ENCODE results near the gene ASAP2. TPM values are rescaled to one million over a fixed set of nuclear protein-coding genes. Genes with fewer than 3 reads are reported as not detected.

Gene ASAP2
- total and polyA plus RNA-seq, 9 of the 15 experiments (the other 6 are each of a cell fraction or from before 2014, with no cell fraction given), result 0.06 to 4.3 (median 3.1) TPM

DNA sequence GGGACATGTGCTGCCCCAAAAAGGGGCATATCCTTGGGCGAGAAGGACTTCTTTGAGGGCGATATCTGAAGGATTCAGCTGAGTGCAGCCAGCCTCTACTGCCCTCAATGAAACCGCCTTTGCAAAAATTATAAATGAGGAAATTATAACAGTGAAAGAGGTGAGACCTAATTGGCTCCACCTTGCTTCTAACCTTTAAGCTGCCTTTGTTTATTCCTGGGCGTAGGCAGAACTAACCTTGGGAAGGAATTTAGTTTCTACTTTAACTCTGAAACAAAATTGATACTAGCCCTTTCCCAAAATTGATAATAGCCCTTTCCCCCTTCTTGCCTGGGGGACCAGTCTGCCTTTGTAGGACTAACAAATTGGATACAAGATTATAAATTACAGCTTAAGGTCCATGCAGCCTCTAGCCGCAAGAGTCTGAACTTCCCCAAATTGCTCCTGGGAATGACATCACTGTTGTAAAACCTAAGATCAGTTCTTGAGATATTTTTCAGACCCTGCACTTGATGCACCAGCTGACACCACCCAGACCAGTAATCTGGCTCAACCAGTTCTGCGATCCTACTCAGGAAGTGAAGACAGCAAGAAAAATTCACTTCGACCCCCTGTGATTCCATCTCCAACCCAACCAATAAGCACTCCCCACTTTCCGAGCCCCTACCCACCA, 36.0 kb upstream of the ASAP2 start (continued):
- TF ChIP-seq, protein P1, sequence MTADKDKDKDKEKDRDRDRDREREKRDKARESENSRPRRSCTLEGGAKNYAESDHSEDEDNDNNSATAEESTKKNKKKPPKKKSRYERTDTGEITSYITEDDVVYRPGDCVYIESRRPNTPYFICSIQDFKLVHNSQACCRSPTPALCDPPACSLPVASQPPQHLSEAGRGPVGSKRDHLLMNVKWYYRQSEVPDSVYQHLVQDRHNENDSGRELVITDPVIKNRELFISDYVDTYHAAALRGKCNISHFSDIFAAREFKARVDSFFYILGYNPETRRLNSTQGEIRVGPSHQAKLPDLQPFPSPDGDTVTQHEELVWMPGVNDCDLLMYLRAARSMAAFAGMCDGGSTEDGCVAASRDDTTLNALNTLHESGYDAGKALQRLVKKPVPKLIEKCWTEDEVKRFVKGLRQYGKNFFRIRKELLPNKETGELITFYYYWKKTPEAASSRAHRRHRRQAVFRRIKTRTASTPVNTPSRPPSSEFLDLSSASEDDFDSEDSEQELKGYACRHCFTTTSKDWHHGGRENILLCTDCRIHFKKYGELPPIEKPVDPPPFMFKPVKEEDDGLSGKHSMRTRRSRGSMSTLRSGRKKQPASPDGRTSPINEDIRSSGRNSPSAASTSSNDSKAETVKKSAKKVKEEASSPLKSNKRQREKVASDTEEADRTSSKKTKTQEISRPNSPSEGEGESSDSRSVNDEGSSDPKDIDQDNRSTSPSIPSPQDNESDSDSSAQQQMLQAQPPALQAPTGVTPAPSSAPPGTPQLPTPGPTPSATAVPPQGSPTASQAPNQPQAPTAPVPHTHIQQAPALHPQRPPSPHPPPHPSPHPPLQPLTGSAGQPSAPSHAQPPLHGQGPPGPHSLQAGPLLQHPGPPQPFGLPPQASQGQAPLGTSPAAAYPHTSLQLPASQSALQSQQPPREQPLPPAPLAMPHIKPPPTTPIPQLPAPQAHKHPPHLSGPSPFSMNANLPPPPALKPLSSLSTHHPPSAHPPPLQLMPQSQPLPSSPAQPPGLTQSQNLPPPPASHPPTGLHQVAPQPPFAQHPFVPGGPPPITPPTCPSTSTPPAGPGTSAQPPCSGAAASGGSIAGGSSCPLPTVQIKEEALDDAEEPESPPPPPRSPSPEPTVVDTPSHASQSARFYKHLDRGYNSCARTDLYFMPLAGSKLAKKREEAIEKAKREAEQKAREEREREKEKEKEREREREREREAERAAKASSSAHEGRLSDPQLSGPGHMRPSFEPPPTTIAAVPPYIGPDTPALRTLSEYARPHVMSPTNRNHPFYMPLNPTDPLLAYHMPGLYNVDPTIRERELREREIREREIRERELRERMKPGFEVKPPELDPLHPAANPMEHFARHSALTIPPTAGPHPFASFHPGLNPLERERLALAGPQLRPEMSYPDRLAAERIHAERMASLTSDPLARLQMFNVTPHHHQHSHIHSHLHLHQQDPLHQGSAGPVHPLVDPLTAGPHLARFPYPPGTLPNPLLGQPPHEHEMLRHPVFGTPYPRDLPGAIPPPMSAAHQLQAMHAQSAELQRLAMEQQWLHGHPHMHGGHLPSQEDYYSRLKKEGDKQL (CRISPR knock-in tag; IDR thresholded peaks at IDR 0.05; ENCODE audit: borderline replicate concordance), result no peak
- no peak for TF ChIP-seq SUPT5H (IDR thresholded peaks at IDR 0.05)
- TF ChIP-seq PCBP2 (IDR thresholded peaks at IDR 0.05; ENCODE audit: low read depth, low read length, poor library complexity, severe bottlenecking), result no peak
- no peak for TF ChIP-seq SLC30A9 (CRISPR knock-in tag; IDR thresholded peaks at IDR 0.05)
- TF ChIP-seq WHSC1 (IDR thresholded peaks at IDR 0.05; ENCODE audit: low read length), result no peak
- 0 out of 2 replicates have a peak, but pooled peaks have one; percentile 26 for TF ChIP-seq MYC (IDR thresholded peaks at IDR 0.05; ENCODE audit: low read depth, low read length)
- TF ChIP-seq MYC (CRISPR knock-in tag; IDR thresholded peaks at IDR 0.05; ENCODE audit: borderline replicate concordance, low read depth), result no peak
- TF ChIP-seq, protein P2, sequence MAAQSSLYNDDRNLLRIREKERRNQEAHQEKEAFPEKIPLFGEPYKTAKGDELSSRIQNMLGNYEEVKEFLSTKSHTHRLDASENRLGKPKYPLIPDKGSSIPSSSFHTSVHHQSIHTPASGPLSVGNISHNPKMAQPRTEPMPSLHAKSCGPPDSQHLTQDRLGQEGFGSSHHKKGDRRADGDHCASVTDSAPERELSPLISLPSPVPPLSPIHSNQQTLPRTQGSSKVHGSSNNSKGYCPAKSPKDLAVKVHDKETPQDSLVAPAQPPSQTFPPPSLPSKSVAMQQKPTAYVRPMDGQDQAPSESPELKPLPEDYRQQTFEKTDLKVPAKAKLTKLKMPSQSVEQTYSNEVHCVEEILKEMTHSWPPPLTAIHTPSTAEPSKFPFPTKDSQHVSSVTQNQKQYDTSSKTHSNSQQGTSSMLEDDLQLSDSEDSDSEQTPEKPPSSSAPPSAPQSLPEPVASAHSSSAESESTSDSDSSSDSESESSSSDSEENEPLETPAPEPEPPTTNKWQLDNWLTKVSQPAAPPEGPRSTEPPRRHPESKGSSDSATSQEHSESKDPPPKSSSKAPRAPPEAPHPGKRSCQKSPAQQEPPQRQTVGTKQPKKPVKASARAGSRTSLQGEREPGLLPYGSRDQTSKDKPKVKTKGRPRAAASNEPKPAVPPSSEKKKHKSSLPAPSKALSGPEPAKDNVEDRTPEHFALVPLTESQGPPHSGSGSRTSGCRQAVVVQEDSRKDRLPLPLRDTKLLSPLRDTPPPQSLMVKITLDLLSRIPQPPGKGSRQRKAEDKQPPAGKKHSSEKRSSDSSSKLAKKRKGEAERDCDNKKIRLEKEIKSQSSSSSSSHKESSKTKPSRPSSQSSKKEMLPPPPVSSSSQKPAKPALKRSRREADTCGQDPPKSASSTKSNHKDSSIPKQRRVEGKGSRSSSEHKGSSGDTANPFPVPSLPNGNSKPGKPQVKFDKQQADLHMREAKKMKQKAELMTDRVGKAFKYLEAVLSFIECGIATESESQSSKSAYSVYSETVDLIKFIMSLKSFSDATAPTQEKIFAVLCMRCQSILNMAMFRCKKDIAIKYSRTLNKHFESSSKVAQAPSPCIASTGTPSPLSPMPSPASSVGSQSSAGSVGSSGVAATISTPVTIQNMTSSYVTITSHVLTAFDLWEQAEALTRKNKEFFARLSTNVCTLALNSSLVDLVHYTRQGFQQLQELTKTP (IDR thresholded peaks at IDR 0.05; ENCODE audit: low read depth in 1 of 2, partially characterized antibody in 2 of 2), result peak in 1 of 2 experiments; percentile 7
- TF ChIP-seq NR3C1 (CRISPR knock-in tag; IDR thresholded peaks at IDR 0.05), result no peak
- TF ChIP-seq, protein P3, sequence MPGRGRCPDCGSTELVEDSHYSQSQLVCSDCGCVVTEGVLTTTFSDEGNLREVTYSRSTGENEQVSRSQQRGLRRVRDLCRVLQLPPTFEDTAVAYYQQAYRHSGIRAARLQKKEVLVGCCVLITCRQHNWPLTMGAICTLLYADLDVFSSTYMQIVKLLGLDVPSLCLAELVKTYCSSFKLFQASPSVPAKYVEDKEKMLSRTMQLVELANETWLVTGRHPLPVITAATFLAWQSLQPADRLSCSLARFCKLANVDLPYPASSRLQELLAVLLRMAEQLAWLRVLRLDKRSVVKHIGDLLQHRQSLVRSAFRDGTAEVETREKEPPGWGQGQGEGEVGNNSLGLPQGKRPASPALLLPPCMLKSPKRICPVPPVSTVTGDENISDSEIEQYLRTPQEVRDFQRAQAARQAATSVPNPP (IDR thresholded peaks at IDR 0.05; ENCODE audit: borderline replicate concordance, insufficient read depth, insufficient read length), result no peak
- TF ChIP-seq ZNF239 (CRISPR knock-in tag; IDR thresholded peaks at IDR 0.05), result no peak
- no peak for TF ChIP-seq HEY1 (CRISPR knock-in tag; IDR thresholded peaks at IDR 0.05; ENCODE audit: borderline replicate concordance)
- TF ChIP-seq ZNF644 (tag; IDR thresholded peaks at IDR 0.05; ENCODE audit: low read depth), result no peak
- no peak for TF ChIP-seq CHD4 (IDR thresholded peaks at IDR 0.05; ENCODE audit: insufficient read depth, insufficient replicate concordance, low read depth, low read length, poor library complexity, severe bottlenecking)
- no peak for TF ChIP-seq CEBPG (CRISPR knock-in tag; IDR thresholded peaks at IDR 0.05)
- TF ChIP-seq CEBPG (tag; conservative IDR thresholded peaks at IDR 0.05 in 1 of 2, IDR thresholded peaks at IDR 0.05 in 1 of 2), result no peak
- TF ChIP-seq L3MBTL2 (IDR thresholded peaks at IDR 0.05), result 0 out of 2 replicates have a peak, but pooled peaks have one; percentile 26
